Neutrophil (primary cell): ENCODE measurements around the gene RAD9B.
A peak's percentile ranks its signal among the peaks of the same experiment; 100 is the strongest.

Experiments used
- H3K27ac ChIP-seq: fragments of 200-600 bp; sonication (generic); 2 replicates; pipeline ENCODE4 v1.5.1; 2016; ENCODE audit warnings: mild to moderate bottlenecking, moderate library complexity
- H3K27me3 ChIP-seq: fragments of 200-600 bp; sonication (generic); 2 replicates; pipeline ENCODE4 v1.6.0; 2016; ENCODE audit warnings: mild to moderate bottlenecking
- H3K36me3 ChIP-seq: fragments of 200-600 bp; sonication (generic); 2 replicates; pipeline ENCODE4 v1.5.1; 2017
- H3K4me1 ChIP-seq, 2 experiments: fragments of 200-600 bp in 1 of 2; sonication (generic) in 1 of 2; 1 replicate in 1 of 2; 2 replicates in 1 of 2; pipeline versions ENCODE4 v1.5.1 to v1.6.1; 2013 to 2016; ENCODE audit warnings: low read depth in 1 of 2, low read length in 1 of 2, mild to moderate bottlenecking in 1 of 2, moderate library complexity in 1 of 2; ENCODE audit not compliant: control insufficient read depth in 1 of 2, insufficient read depth in 1 of 2
- H3K4me3 ChIP-seq, 2 experiments: fragments of 200-600 bp in 1 of 2; sonication (generic) in 1 of 2; 1 replicate in 1 of 2; 2 replicates in 1 of 2; pipeline ENCODE4 v1.5.1; 2013 to 2016; ENCODE audit warnings: low read depth in 1 of 2, low read length in 1 of 2, mild to moderate bottlenecking in 1 of 2, moderate library complexity in 1 of 2
- H3K9me3 ChIP-seq: fragments of 200-600 bp; sonication (generic); 2 replicates; pipeline ENCODE4 v1.5.1; 2016
- TF ChIP-seq, protein P1 (sequence below): fragments of 200-600 bp; sonication (generic); IDR thresholded peaks from 2 replicates; pipeline ENCODE4 v1.5.1; 2016; ENCODE audit warnings: antibody characterized with exemption

The RAD9B gene

GRCh38 chr12:110532644-110533043 lies 30.5 kb downstream of the RAD9B start:
- Histone ChIP-seq H3K9me3 (no peaks in the 10 kb centered on the region), H3K4me3 (no peak overlapping the region), H3K27me3 (no peaks in the 10 kb centered on the region), H3K36me3 (peaks cover 59% of the 10 kb centered on the region), H3K27ac (no peak overlapping the region), H3K4me1 (peaks cover 0 to under 1% of the 10 kb centered on the region in 2 experiments)
- TF ChIP-seq, protein P1, sequence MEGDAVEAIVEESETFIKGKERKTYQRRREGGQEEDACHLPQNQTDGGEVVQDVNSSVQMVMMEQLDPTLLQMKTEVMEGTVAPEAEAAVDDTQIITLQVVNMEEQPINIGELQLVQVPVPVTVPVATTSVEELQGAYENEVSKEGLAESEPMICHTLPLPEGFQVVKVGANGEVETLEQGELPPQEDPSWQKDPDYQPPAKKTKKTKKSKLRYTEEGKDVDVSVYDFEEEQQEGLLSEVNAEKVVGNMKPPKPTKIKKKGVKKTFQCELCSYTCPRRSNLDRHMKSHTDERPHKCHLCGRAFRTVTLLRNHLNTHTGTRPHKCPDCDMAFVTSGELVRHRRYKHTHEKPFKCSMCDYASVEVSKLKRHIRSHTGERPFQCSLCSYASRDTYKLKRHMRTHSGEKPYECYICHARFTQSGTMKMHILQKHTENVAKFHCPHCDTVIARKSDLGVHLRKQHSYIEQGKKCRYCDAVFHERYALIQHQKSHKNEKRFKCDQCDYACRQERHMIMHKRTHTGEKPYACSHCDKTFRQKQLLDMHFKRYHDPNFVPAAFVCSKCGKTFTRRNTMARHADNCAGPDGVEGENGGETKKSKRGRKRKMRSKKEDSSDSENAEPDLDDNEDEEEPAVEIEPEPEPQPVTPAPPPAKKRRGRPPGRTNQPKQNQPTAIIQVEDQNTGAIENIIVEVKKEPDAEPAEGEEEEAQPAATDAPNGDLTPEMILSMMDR: no peak

DNA sequence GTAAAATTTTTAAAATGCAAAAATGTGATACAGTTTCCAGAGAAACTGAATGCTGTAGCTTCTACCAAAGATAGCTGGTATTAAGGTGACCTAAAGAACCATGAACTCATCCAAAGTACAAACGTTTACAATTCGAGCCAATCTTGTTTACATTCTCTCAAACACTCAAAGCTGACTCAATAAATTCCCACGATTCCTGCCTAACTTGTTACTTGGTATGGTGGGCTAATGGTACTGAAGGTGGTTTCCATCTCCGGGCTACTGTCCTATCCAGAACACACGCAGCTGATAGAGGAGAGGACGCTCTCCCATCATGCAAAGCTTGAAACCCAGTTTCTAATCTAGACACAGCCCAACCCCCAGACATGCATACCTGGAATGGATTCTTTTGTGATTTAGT lies 31.5 kb downstream of the RAD9B start:
- Histone ChIP-seq H3K36me3 (peaks cover 69% of the 10 kb centered on the region), H3K27me3 (no peaks in the 10 kb centered on the region), H3K4me3 (no peak overlapping the region), H3K9me3 (no peaks in the 10 kb centered on the region), H3K27ac (no peak overlapping the region), H3K4me1 (peaks cover 3 to 5% of the 10 kb centered on the region in 2 experiments)
- TF ChIP-seq, protein P1: no peak

DNA sequence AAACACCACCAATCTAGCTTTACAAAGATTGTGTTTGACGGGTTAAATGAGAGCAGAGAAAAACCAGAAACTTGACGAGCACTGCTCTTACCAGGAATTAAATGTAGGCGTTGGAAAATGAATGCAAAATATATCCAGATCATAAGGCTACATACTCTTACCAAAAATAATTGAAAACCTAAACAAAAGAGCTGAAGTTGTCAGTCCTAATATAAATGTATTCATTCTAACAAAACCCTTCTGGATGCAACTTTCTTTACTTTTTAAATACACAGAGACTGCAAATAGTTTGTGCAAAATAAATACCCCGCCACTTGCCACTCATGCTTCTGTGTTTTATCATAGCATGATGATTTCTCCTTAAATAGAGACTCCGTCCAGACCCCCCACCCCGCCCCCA lies 32.7 kb downstream of the RAD9B start:
- Histone ChIP-seq H3K36me3 (peaks cover 77% of the 10 kb centered on the region), H3K27me3 (no peaks in the 10 kb centered on the region), H3K27ac (no peak overlapping the region), H3K9me3 (no peaks in the 10 kb centered on the region), H3K4me1 (peaks cover 3 to 5% of the 10 kb centered on the region in 2 experiments), H3K4me3 (no peak overlapping the region)
- TF ChIP-seq, protein P1: no peak

- no peaks in the 10 kb centered on the region for H3K9me3 ChIP-seq
- H3K27ac ChIP-seq: no peak overlapping the region
- peaks cover 3 to 5% of the 10 kb centered on the region in 2 experiments for H3K4me1 ChIP-seq
- no peak overlapping the region for H3K4me3 ChIP-seq
- H3K27me3 ChIP-seq: no peaks in the 10 kb centered on the region
- peaks cover 67% of the 10 kb centered on the region for H3K36me3 ChIP-seq
- TF ChIP-seq, protein P1: no peak
Observed at GRCh38 chr12:110536834-110537604, 34.9 kb downstream of the RAD9B start.

- Histone ChIP-seq H3K4me3 (no peak overlapping the region), H3K36me3 (peaks cover 61% of the 10 kb centered on the region), H3K27ac (peak overlapping the region; percentile 40)
Observed at GRCh38 chr12:110537605-110538409, 35.7 kb downstream of the RAD9B start.

More at GRCh38 chr12:110537605-110538409, 35.7 kb downstream of the RAD9B start:
- Histone ChIP-seq H3K4me1 (peaks cover 3 to 5% of the 10 kb centered on the region in 2 experiments), H3K9me3 (no peaks in the 10 kb centered on the region), H3K27me3 (no peaks in the 10 kb centered on the region)
- TF ChIP-seq, protein P1: no peak
